HEK293T (cell line): ENCODE measurements around the gene ZNF821.
"Not testable (repeated sequence)": the region's sequence is repeated elsewhere in the genome, so short reads cannot be mapped to it uniquely, and the experiment has no call there.

ENCODE experiments used
- ARNT ChIP-seq: fragments of 450-650 bp; IDR thresholded peaks from 2 replicates; pipeline ENCODE4 v1.6.1; 2017; ENCODE audit warnings: mild to moderate bottlenecking
- FOXA1 ChIP-seq: fragments of 450-650 bp; IDR thresholded peaks from 2 replicates; pipeline ENCODE4 v1.6.1; 2016; ENCODE audit warnings: mild to moderate bottlenecking
- FOXM1 ChIP-seq: fragments of 450-650 bp; IDR thresholded peaks from 2 replicates; pipeline ENCODE4 v1.6.1; 2017; ENCODE audit warnings: mild to moderate bottlenecking, borderline replicate concordance
- SP1 ChIP-seq: fragments of 450-650 bp; IDR thresholded peaks from 2 replicates; pipeline ENCODE4 v1.6.1; 2017

DNA sequence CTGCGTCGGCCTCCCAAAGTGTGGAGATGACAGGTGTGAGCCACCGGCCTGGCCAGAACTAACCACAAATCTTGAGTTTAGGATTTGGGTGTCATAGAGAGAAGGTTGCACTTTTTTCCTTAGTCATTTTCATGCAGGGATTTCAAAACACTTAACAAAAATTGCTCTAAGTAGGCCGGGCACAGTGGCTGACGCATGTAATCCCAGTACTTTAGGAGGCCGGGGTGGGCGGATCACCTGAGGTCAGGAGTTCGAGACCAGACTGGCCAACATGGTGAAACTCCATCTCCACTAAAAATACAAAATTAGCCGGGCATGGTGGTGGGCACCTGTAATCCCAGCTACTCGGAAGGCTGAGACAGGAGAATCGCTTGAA, 73.8 kb downstream of the ZNF821 start:
- not testable (repeated sequence) for TF ChIP-seq FOXA1, FOXM1, SP1, ARNT
